Esophagus (tissue), 2 donors: ENCODE data around the gene KMT2B. TPM values are rescaled to one million over a fixed set of nuclear protein-coding genes. Genes with fewer than 3 reads are reported as not detected.
A peak's percentile ranks its signal among the peaks of the same experiment; 100 is the strongest.

Source experiments
- H3K27ac ChIP-seq, 2 donors: one replicate each; pipeline ENCODE4 v1.5.1; 2013; ENCODE audit warnings: low read depth in 2 of 2, mild to moderate bottlenecking in 2 of 2, inconsistent platforms in 1 of 2, low read length in 1 of 2, moderate library complexity in 1 of 2
- H3K27me3 ChIP-seq, 2 donors: one replicate each; pipeline ENCODE4 v1.6.1; 2013; ENCODE audit warnings: low read length in 2 of 2, control low read depth in 1 of 2, mild to moderate bottlenecking in 1 of 2; ENCODE audit not compliant: insufficient read depth in 2 of 2, control insufficient read depth in 1 of 2
- H3K36me3 ChIP-seq, 2 donors: one replicate each; pipeline ENCODE4 v1.6.1; 2013; ENCODE audit warnings: low read length in 1 of 2; ENCODE audit not compliant: control insufficient read depth in 2 of 2, insufficient read depth in 2 of 2
- H3K4me1 ChIP-seq, 2 donors: one replicate each; pipeline ENCODE4 v1.6.1; 2013; ENCODE audit warnings: low read length in 1 of 2; ENCODE audit not compliant: control insufficient read depth in 2 of 2, insufficient read depth in 2 of 2
- H3K4me3 ChIP-seq, 2 donors: one replicate each; pipeline ENCODE4 v1.5.1; 2013; ENCODE audit warnings: low read length in 2 of 2, mild to moderate bottlenecking in 2 of 2, low read depth in 1 of 2, moderate library complexity in 1 of 2
- H3K9me3 ChIP-seq, 2 donors: one replicate each; pipeline ENCODE4 v1.6.1; 2013; ENCODE audit warnings: mild to moderate bottlenecking in 2 of 2, low read depth in 1 of 2, low read length in 1 of 2, moderate library complexity in 1 of 2; ENCODE audit not compliant: control insufficient read depth in 2 of 2, insufficient read depth in 1 of 2
- WGBS, 2 donors: extraction: QIAGEN DNeasy Blood & Tissue Kit; methylation state at CpG; one replicate each; pipeline ENCODE4 v1.1.7; 2013; 5-methylcytosine and 5-hydroxymethylcytosine counted together
- polyA plus RNA-seq, 2 donors: library from polyadenylated mRNA; stranded (reverse); fragments of 200-250 nt; gene quantifications; one replicate each; pipeline ENCODE4 v1.2.3, GENCODE V29; 2013
- donor health status: healthy with polysubstance abuse.
- donor health status: Bipolar disorder and iron deficiency.

KMT2B gene
- polyA plus RNA-seq, 2 donors, result 21.5 to 33.8 TPM

- WGBS, 2 donors, result 87% methylated on average over 5 of the region's 5 CpGs
- Histone ChIP-seq H3K9me3 (no peaks in the 10 kb centered on the region), H3K36me3 (peaks cover 0 to 3% of the 10 kb centered on the region in 2 donors), H3K4me1 (peaks cover 3 to 4% of the 10 kb centered on the region in 2 donors), H3K27ac (peak overlapping the region in 1 of 2 donors; percentile 56), H3K27me3 (no peaks in the 10 kb centered on the region), H3K4me3 (peak overlapping the region in 1 of 2 donors; percentile 96)
Measured at GRCh38 chr19:35746531-35746930, 28.7 kb downstream of the KMT2B start.

- peak within 1 kb of the TSS; percentile 66 to 81 for H3K27ac ChIP-seq
- H3K36me3 ChIP-seq, result peaks cover 3 to 16% of the 10 kb centered on the region in 2 donors
- no peaks in the 10 kb centered on the region for H3K27me3 ChIP-seq
- peaks cover 3 to 4% of the 10 kb centered on the region in 2 donors for H3K4me1 ChIP-seq
- peak within 1 kb of the TSS; percentile 65 to 78 for H3K4me3 ChIP-seq
- H3K9me3 ChIP-seq, result no peaks in the 10 kb centered on the region
- 1% methylated on average over 45 of the region's 45 CpGs for WGBS, 2 donors
Measured at GRCh38 chr19:35748106-35749020, 30.6 kb downstream of the KMT2B start, which contains the start of gene LIN37. Gene LIN37, plus strand, starts transcription at chr19:35748576. Its CDS starts 149 bp downstream, at chr19:35748725.

GRCh38 chr19:35750167-35750566 lies 32.4 kb downstream of the KMT2B start:
- no peak overlapping the region for H3K4me3 ChIP-seq

GRCh38 chr19:35751839-35752745 lies 34.3 kb downstream of the KMT2B start:
- no peak overlapping the region for H3K4me3 ChIP-seq
- 89 to 92% methylated on average over 14 of the region's 14 CpGs for WGBS, 2 donors
- H3K27me3 ChIP-seq, result no peaks in the 10 kb centered on the region
- H3K4me1 ChIP-seq, result peaks cover 3 to 22% of the 10 kb centered on the region in 2 donors
- peaks cover 4 to 24% of the 10 kb centered on the region in 2 donors for H3K36me3 ChIP-seq
- H3K27ac ChIP-seq, result no peak overlapping the region
- no peaks in the 10 kb centered on the region for H3K9me3 ChIP-seq

More at GRCh38 chr19:35750167-35750566, 32.4 kb downstream of the KMT2B start:
- Histone ChIP-seq H3K4me1 (peaks cover 3 to 6% of the 10 kb centered on the region in 2 donors), H3K27ac (no peak overlapping the region), H3K27me3 (no peaks in the 10 kb centered on the region), H3K9me3 (no peaks in the 10 kb centered on the region), H3K36me3 (peaks cover 4 to 24% of the 10 kb centered on the region in 2 donors)
- 87 to 92% methylated on average over 5 of the region's 5 CpGs for WGBS, 2 donors

DNA sequence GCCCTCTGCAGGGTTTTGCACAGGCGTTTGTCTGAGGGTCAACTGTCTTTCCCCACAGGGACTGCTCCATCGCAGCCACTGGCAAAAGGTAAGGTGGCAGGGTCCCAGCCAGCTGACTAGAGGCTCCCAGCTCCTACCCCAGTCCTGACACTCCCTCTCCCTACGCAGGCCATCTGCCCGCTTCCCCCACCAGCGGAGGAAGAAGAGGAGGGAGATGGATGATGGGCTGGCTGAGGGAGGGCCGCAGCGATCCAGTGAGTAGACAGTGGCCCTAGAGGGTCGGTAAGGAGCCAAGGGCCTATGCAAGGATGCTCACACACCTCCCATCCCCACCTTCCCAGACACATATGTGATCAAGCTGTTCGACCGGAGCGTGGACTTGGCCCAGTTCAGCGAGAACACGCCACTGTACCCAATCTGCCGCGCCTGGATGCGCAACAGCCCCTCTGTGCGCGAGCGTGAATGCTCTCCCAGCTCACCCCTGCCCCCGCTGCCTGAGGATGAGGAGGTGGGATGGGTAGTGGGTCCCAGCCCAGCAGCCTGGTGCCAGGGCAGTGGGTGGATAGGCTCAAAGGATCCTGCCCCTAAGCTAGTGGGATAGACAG lies 35.0 kb downstream of the KMT2B start:
- H3K27ac ChIP-seq, result no peak overlapping the region
- H3K27me3 ChIP-seq, result no peaks in the 10 kb centered on the region
- peaks cover 4 to 24% of the 10 kb centered on the region in 2 donors for H3K36me3 ChIP-seq
- H3K9me3 ChIP-seq, result no peaks in the 10 kb centered on the region
- H3K4me1 ChIP-seq, result peaks cover 3 to 26% of the 10 kb centered on the region in 2 donors
- no peak overlapping the region for H3K4me3 ChIP-seq
- WGBS, 2 donors, result 93 to 94% methylated on average over 20 of the region's 20 CpGs

DNA sequence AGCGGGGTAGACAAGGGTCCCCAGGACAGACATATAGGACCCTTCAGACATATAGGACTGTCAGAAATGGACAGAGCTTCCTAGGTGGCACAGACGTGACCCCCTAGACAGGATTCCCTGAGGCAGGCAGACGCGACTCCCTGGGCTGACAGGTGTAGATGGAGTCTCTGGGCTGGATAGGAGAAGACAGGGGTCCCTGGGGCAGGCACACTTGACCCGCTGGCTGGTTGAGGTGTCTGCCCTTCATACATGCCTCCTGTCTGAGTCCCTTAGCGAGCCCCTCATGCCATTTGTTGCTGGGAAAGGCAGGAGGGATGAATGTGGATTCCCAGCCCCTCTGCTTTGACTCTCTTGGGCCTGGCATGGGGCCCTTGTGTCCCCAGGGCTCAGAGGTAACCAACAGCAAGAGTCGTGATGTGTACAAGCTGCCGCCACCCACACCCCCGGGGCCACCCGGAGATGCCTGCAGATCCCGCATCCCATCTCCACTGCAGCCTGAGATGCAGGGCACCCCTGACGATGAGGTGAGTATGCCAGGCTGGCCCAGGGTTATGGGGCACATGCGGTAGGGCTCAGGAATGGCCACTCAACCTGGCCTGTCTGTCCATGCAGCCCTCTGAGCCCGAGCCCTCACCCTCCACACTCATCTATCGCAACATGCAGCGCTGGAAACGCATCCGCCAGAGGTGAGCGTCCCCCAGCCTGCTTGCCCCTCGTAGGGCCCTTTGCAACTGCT lies 36.0 kb downstream of the KMT2B start:
- peaks cover 4 to 24% of the 10 kb centered on the region in 2 donors for H3K36me3 ChIP-seq
- no peaks in the 10 kb centered on the region for H3K9me3 ChIP-seq
- WGBS, 2 donors, result 84 to 94% methylated on average over 20 of the region's 20 CpGs
- H3K27me3 ChIP-seq, result no peaks in the 10 kb centered on the region
- peak overlapping the region in 1 of 2 donors; percentile 9 for H3K27ac ChIP-seq
- H3K4me1 ChIP-seq, result peaks cover 3 to 26% of the 10 kb centered on the region in 2 donors
- H3K4me3 ChIP-seq, result no peak overlapping the region

DNA sequence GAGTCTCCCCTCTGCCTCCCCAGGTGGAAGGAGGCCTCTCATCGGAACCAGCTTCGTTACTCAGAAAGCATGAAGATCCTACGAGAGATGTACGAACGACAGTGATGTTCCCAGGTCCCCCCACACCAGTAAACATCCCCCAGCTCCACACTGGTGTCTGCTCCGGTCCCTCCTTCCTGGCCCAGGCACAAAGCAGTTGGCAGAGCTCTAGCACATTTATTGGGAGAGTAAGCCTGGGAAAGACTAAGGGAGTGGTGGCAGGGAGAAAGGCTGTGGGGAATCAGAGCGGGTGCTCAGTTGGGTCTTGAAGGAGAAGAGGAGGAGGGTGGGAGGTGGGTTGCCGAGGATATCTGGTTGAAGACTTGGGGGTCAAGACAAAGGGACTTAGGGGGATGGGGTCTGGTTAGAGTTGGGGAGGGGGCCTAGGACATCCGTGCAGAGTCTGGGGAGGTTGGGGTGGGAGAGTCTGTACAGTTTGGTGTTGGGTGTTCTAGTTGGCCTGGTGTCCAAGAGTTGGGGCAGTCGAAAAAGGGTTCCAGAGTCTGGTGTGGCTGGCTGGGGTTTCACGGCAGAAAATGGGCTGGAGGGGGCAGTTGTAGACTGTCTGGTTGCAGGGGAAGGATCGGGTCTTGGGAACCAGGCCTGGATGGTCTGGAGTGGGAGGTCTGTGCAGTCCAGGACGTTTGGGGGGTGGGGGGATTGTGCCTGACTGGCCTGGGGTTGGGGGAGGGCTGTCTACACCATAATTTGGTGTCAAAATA lies 36.7 kb downstream of the KMT2B start:
- WGBS, 2 donors, result 76 to 79% methylated on average over 13 of the region's 13 CpGs
- H3K27me3 ChIP-seq, result no peaks in the 10 kb centered on the region
- H3K27ac ChIP-seq, result peak overlapping the region; percentile 85 to 87
- peaks cover 4 to 24% of the 10 kb centered on the region in 2 donors for H3K36me3 ChIP-seq
- H3K4me3 ChIP-seq, result no peak overlapping the region
- peaks cover 3 to 22% of the 10 kb centered on the region in 2 donors for H3K4me1 ChIP-seq
- H3K9me3 ChIP-seq, result no peaks in the 10 kb centered on the region

DNA sequence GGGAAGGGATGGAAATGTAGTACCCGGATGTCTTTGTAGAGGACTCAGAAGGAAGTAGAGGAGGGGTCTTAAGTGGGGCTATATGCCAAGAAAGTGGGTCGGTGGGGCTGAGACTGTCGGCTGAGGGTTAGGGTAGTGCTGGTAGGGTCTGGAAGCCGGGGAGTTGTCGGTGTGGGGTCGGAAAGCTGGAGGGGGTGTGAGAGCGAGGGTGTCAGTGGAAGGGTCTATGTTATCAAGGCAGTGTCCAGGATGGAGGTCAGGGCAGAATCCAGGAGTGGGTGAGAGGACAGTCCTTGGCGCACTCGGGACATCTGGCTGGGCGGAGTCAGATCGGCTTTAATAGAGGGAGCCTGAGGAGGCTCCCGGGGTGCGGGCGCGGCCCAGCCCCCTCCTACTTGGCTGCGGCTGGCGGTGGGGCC lies 37.3 kb downstream of the KMT2B start:
- 32 to 46% methylated on average over 16 to 17 of the region's 17 CpGs for WGBS, 2 donors
- peak overlapping the region; percentile 85 to 87 for H3K27ac ChIP-seq
- peaks cover 4 to 24% of the 10 kb centered on the region in 2 donors for H3K36me3 ChIP-seq

More for the DNA sequence above, 37.3 kb downstream of the KMT2B start:
- H3K4me3 ChIP-seq, result peak overlapping the region; percentile 8 to 39
- H3K27me3 ChIP-seq, result no peaks in the 10 kb centered on the region
- H3K4me1 ChIP-seq, result peaks cover 0 to 22% of the 10 kb centered on the region in 2 donors
- H3K9me3 ChIP-seq, result no peaks in the 10 kb centered on the region
